Glomerular visceral epithelial cell (primary cell): ENCODE results near the gene FBP1.

Source experiments
- DNase-seq: peaks from one replicate; pipeline ENCODE4 v3.0.0-alpha.2; 2016; ENCODE audit errors: extremely low spot score

FBP1 gene

DNA sequence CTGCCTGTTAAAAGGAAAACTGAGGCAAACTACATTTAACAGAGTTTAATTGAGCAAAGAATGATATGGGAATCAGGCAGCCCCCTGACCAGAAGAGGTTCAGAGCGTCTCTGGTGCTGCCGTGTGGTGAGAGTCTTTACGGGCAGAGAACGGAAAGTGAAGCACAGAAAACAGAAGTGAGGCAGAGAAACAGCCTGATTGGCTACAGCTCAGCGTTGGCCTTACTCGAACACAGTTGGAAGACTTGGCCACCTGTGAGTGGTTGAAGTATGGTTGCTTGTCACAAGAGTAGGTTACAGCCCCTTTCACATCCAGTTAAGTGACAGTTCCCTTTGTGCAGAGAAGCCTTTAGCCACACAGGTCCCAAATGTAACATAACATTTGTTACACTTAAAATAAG, 16.9 kb upstream of the FBP1 start:
- DNase-seq, result no peak

DNA sequence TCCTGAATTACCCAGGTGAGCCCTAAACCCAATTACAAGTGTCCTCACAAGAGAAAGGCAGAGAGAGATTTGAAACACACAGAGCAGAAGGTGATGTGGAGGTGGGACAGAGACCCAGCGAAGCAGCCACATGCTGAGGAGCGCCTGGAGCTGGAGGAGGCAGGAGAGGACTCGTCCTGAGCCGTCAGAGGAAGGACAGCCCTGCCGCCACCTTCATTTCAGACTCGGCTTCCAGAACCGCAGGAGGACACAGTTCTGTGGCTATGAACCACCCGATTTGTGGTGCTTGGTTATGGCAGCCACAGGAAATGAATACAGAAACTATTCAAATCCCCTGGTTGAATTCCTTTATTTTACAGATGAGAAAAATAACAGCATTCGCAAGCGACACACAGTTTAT, 16.4 kb upstream of the FBP1 start:
- DNase-seq, result no peak

DNA sequence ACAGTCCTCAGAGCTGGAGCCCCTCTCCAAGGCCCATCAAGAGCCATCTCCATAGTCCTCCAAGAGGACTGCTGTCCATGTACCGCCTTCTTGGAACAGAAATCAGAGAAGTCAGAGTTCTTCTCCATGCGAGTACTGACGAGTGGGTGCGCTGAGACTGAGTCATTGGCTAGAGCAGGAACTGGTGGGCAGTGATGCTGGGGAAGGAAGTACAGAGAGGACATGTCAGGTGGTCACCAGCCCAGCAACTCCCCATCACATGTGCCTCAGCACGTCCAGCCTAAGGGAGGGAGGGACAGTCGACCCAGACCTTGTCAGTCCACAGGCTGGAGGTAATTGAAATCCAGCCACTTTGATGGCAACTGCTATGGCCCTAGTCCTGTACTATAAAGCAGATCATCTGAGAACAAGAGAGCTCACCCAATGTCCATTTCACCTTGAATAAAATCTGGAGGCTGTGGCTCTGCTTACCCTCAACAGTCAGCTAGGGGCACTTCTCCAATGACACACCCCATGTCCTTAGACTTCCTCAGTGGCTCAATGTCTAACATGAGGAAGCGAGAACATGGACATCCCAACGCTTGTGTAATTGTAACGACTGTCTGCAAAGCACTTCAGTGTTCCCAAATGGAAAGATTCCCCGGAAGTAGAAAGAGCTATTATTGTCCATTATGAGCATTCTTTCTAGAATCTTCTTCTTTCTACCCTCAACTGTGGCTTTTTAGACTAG, 15.0 kb upstream of the FBP1 start:
- DNase-seq, result no peak

DNA sequence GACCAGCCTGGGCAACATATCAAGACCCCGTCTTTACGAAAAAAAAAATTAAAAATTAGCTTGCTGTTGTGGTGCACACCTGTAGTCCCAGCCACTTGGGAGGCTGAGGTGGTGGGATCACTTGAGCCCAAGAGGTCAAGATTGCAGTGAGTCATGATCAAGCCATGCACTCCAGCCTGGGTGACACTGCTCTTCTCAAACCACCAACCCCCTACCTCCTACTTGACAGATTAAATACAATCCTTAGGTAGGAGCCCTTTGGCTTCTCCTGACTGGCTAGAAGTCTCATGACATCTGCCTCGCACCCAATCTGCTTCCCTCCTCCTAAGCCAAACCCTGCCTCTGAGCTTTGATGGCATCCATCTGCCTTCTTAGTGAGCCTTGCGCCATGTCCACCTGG, 11.6 kb upstream of the FBP1 start:
- DNase-seq, result peak; percentile 25

DNA sequence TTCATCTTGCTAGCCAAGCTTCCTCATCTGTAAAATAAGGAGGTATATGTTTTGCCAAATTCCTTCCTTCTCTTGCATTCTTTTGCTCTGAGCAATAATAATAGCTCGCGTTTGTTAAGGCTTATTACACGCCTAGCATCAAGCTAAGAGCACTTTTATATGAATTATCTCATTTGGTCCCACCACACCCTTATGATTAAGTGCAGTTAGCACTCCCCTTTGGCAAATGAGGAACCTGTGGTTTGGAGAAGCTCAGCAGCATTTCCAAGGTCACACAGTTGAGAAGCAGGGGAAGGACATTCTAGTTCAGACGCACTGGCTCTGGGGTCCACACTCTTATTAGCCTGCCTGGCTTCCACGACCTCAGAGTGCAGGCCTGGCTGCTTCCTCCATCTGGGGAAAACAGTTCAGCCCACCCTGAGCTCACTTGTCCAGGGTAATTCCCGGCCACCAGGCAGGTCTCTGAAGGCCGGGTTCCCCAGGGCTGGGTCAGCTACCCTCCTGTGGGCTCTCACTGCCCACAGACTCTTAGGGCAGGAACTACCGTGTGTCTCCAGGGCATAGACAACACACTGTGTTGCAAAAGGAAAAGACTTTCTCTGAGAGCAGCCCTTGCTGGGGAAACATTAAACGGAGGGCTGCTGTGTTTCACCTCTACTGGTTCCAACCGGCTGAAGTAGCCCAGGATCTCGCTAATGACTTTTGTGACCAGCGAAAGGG, 9.9 kb upstream of the FBP1 start:
- DNase-seq, result peak; percentile 81

DNA sequence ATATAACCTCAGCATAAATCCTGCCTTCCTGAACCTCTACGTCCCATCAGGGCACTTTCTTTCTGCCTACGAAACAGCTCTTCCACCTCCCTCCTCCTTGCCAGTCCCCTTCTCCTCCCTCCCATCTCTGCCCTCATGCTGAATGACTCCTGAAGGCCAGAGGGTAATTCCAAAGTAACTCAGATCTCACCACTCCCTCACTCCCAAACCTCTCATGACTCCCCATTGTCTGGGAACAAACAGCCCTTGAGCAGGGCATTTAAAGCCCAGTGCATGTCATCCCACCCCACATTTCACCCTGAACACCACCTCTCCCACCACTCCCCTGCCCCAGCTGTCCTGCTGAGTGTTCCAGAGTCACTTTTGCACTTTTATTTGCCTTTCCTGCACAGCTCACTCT, 8.9 kb upstream of the FBP1 start:
- no peak for DNase-seq

DNA sequence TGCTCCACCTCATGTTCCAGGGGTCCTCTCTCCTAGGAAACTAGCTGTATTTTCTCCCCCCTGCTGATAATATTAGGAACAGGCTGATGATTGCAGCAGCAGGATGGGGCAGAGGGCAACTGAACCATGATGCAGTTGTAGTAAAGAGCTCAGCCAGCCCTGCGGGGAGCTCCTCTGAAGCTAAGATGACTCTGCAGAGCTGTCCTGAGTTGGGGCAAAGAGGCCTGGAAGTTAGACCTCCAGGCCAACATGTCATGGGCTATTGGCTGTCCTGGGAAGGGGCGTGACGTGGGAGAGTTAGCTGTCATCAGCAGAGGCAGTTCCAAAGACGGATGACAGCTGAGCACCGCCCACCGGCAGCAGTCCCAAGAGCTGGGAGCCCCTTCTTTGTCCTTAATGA, 6.6 kb upstream of the FBP1 start:
- DNase-seq, result no peak

DNA sequence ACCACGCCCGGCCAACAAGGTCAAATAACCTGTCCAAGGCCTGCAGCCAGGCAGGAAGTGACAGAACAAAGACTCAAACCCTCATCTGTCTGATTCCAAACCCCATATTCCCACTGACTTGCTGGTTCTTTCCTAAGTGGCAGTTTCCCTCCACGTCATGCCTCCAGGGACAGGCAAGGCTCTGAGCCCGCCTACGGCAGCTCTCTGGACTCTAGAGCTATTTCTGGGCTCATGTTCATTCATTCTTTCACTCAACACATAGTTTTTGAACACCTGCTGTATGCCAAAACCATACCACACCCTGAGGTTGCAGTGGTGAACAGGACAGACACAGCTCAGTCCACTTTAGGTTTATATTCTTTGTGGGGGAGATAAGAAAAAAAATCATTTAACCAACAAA, 5.2 kb upstream of the FBP1 start:
- no peak for DNase-seq

DNA sequence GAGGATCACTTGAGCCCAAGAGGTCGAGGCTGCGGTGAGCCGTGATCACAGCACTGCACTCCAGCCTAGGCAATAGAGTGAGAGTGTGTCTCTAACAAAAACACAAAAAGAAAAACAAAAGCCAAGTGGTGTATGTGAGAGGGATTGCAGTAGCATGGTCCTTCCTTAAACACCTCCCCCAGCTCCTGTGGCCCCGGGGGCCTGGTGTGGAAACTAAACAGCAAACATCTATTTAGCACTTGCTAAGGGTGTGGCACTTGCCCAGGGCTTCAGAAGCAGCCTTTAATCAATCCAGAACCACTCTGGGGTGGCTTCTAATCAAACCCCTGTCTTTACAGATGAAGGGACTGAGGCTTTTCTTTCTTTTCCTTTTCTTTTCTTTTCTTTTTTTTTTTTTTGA, 4.4 kb upstream of the FBP1 start:
- DNase-seq, result no peak

DNA sequence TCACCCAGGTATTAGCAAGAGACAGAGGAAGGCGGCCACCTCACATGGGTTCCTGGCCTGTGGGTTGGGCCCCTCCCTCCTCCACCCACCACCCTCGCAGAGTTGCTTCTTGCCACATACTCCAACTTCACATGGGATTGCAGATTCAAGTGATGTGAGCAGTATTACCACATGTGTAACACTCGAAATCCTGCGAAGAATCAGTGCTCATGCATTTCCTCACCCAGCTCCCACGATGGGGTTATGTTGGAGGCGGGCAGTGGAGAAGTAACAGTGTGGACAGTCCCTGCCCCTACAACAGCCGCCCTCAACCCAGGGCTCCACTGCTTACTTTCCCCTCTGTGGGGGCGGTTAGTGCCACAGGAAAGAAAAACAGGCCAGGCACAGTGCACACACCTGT, 3.9 kb upstream of the FBP1 start:
- DNase-seq, result no peak

DNA sequence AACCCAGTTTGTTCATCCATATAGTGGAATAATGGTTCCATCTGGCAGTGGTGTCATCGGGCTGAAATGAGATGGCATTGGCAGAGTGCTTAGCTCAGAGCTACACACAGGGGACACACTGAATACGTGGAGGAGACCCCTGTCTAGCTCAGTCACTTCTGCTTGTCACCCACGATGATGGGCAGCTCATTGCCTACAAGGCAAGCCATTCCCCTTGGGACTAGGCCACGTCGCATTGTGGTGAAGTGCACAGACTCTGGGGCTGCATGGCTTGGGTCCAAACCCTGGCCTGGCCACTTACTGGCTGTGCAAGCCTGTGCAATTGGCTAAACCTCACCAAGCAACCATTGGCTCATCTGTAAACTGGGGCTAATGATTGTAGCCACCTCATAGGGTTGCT, 3.2 kb upstream of the FBP1 start:
- no peak for DNase-seq

DNA sequence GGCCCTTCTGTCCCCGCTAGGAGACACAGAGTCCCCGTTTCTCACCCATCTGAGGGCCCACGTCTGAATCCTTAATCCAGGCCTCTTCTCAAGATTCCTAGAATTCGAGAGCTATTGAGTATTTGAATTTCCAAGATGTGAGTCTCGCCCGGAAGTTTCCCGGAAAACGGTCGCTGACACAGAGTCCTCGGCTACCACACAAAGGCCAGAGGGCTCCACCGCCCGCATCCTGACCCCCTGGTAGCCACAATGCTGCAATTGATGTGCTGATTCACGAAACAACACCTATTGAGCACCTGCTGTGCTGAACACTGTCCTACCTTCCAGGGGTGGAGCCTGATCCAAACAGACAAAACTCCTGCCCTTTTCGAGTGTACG, 670 bp upstream of the FBP1 start:
- DNase-seq, result no peak

DNA sequence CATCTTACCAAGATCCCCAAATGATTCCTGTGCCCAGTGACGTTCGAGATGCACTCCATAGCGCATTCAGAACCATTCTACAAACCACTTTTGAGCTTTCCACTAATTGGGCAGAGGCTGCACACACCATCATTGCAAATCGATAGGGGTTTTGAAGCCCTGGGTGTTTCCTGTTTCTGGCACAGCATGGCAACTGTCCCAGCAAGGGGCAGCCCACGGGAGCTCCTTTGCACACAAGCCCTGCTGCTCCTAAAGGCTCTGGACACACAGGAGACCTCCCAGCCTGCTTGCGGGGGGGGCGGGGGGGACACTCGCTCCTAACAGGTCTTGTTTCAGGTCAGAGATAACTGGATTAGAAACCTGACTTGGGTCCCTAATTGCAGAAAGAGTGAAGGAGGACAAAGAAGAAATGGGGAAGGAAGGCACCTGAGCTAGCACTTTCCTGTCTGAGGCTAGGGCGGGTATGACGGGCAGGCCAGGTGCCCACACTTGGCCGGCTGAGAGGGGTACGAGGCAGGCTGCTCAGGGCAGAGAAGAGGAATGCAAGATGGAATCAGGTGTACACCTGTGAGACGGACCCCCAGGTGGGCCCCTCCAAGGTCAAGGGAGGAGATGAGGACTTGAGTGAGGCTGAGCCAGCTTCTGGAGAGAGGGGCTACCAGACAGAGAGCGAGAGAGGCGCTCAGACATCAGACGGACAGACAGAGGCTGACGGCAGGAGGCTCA, 820 bp downstream of the FBP1 start:
- DNase-seq, result no peak

DNA sequence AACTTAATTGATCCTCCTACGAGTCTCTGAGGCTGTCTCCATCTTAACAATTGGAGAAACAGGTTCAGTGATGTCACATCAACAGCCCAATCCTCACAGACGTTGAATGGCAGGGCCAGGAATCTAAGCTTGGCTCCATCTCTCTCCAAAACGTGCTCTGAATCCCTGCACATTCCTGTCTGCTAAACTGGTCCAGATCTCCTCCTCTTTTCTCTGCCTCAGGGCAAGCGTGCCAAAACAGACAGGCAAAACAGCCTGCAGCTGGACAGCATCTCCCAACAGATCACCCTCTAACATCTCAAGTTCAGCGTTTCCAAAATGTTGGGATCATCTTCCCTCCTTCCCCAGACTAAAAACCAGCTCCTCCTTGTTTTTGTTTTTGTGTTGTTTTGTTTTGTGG, 6.6 kb downstream of the FBP1 start:
- no peak for DNase-seq

DNA sequence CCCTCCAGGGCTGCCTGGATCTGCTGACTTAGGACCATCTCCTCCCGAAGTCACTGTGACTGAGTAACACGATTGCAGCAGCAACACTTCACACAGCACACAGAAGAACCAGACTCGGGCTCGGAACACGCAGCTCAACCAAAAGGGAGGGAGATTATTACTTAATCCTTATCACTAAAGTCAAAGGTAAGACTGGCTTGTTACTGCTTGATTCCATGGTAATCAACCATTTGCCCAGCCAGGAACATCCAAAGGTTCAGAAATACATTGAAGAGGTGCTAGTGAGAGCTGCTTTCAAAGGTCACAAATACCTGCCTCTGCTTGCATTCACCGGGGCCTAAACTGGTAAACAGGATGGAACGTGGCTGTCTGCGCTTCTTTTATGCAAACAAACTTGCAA, 7.7 kb downstream of the FBP1 start:
- no peak for DNase-seq

DNA sequence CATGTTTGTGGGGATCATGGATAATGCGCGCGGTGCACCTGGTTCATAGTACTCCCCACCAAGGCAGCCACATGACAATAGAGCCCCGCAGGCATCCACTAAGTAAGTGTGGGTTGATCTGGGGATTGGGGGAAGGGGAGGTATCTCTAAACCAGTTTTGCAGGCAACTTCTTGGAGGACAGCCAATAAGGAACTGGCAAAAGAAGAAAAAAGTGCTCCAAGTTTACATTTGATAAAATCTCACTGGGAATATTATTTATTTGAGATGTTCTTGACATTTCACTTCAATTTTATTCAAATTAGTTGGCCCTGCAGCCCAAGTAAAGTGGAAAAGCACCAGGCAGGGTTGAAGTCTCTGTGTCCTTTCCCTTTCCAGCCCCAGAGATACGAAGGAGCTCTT, 8.5 kb downstream of the FBP1 start:
- no peak for DNase-seq

DNA sequence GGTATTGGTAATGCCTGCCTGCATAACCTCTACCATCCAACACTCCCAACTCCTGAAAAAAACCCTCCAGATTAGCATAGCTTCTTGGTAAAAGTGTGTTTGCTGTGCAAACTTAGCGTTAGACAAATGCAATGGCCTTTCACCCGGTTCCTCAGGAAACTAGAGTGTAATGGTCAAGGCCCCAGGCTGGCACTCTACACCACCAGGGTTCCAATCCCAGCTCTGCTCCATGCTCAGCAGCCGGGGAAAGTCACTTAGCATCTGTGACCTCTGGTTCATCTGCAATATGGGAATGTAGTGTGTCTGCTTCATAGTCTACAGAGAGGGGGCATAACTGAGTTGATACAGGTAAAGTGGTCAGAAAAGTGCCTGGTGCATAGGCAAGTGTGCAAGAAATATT, 9.0 kb downstream of the FBP1 start:
- DNase-seq, result no peak

DNA sequence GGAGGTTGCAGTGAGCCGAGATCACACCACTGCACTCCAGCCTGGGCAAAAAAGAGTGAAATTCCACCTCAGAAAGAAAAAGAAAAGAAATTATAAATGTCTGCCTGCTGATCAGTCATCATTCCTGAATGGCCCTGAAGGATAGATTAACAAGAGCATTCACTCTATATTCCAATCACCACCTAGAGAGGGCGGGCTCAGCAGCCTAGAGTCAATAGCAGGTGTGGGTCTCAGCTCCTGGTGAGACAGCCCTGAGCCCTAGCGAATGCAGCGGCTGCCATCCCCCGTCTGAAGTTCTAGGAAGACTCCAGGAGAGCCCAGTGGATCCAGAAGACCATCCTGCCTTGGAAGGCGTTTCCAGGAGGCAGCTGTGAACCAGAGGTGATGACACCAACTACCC, 12.0 kb downstream of the FBP1 start:
- DNase-seq, result no peak

DNA sequence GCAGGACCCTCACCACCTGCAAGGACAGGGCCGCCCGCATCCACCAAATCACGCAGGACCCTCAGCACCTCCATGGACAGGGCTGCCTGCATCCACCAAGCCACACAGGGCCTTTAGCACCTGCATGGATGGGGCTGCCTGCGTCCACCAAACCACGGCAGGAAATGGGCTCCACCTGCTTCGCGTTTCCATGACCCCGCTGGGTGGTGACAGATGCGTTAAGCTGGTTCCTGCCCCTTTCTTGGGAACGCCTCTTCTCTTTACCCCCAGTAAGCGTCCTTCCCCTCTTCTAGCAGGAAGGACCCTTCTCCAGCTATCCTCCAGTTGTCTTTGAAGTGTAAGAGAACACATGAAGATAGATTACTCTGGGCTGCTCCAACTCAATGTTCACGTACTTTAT, 13.5 kb downstream of the FBP1 start:
- DNase-seq, result no peak

DNA sequence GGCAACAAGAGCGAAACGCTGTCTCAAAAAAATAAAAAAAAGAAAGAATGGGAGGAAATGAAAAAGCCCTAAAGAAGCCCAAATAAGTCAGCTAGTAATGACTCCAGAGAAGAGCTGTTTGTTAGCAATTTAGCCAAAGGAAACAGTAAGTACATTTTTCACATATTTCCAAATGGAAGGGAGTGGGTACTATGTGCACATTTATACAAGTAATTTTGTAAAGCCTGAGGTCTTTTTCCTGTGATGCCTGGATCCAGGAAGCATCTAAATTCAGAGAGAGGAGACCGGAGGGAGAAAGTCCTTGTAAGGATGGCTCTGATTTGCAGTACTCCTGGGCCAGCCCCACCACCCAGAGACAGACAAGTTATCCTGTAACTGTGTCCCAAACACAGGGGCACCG, 14.7 kb downstream of the FBP1 start:
- no peak for DNase-seq

DNA sequence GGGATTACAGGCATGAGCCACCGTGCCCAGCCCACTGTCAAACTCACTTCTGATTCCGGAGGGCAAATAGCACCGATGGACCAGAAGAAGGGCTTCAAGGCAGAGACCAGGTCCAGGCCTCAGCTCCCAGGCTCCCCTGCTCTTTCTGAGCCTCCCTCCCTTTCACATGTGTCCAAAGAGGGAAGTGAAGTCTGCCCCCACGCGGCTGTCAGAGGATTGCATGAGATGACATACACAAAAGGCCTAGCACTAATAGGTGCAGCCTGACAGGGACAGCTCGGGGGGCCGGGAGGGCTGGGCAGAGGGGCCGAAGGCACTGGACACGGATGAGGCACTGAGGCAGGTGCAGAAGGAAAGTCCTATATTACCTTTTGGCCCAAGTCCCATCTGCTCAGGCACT, 16.1 kb downstream of the FBP1 start:
- peak; percentile 20 for DNase-seq

DNA sequence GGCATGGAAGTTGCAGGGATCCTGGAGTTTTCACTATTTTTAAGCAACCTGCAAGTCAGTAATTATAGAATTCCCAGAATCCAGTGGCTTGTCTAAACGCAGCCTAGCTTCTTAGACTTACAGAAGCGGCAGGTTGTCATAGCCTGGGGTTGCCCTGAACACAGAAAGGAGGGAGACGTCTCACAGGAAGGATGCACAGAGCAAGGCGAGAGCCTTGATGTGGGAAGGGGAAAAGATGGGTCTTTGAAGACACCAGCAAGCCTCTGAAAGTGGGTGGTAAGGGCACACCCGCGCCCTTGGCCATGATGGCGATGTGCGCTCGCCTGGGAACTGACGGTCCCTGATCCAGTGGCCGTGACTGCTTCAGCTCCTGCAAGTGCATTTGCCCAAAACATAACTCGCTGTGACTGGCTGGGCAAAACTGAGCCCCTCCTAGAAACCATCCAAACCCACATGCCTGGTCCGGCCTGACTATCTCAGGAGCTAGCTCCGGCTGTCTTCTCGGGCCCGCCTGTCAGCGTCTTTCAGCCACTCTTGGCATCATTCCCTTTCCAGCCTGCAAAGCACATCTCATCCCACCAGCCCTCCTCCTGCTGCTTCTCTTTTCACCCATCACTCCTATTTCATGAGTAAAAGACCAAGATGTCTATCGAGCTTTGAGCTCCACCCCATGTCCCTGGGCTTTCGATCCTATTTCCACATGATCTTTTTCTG, 17.1 kb downstream of the FBP1 start:
- DNase-seq, result no peak

DNA sequence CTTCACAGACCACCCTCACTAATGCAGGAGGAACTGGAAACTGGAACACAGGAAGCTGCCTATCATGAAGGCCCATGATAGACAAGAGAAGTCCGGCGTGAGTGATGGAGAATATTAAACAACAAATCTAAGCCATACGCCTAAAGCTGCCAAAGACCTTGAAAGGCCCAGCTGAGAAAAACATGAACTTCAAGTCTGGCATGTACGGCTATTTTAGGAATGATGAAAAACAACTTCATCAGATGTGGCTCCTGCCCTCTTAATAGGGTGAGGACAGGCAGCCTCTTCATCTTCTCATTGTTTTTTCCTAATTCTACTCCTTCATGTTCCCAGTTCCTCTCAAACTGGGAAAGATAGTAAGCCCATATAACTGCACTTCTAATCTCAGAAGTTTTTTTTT, 20.3 kb downstream of the FBP1 start:
- DNase-seq, result no peak
